KMS-11 (cell line): ENCODE data around the gene PIWIL1.

ENCODE experiments used
- H2AFZ ChIP-seq: fragments of 200-600 bp; sonication (generic); 2 replicates; pipeline ENCODE4 v1.6.1; 2016; ENCODE audit warnings: antibody characterized with exemption, mixed run types, low read depth
- H3K27ac ChIP-seq: fragments of 200-600 bp; sonication (generic); 2 replicates; pipeline ENCODE4 v1.6.1; 2016; ENCODE audit warnings: mild to moderate bottlenecking, mixed run types
- H3K27me3 ChIP-seq: fragments of 200-600 bp; sonication (generic); 2 replicates; pipeline ENCODE4 v1.6.1; 2017; ENCODE audit warnings: mild to moderate bottlenecking, low read depth, mixed run types, moderate library complexity; ENCODE audit not compliant: insufficient read depth
- H3K36me3 ChIP-seq: fragments of 200-600 bp; sonication (generic); 2 replicates; pipeline ENCODE4 v1.6.1; 2017; ENCODE audit warnings: mild to moderate bottlenecking, mixed run types; ENCODE audit not compliant: insufficient read depth
- H3K4me1 ChIP-seq: fragments of 200-600 bp; sonication (generic); 2 replicates; pipeline ENCODE4 v1.6.1; 2016; ENCODE audit warnings: mild to moderate bottlenecking, low read depth, mixed run types; ENCODE audit not compliant: poor library complexity, severe bottlenecking
- H3K4me2 ChIP-seq: fragments of 200-600 bp; sonication (generic); 2 replicates; pipeline ENCODE4 v1.7.0; 2016; ENCODE audit warnings: mild to moderate bottlenecking, mixed run types
- H3K4me3 ChIP-seq: fragments of 200-600 bp; sonication (generic); IDR thresholded peaks from 2 replicates; pipeline ENCODE4 v1.6.1; 2017; ENCODE audit warnings: low read depth, low read length, mixed read lengths; ENCODE audit not compliant: insufficient read depth
- H3K79me2 ChIP-seq: fragments of 200-600 bp; sonication (generic); 2 replicates; pipeline ENCODE4 v1.6.1; 2016; ENCODE audit warnings: low read depth, mixed run types; ENCODE audit not compliant: insufficient read depth
- H3K9ac ChIP-seq: fragments of 200-600 bp; sonication (generic); 2 replicates; pipeline ENCODE4 v1.6.1; 2016; ENCODE audit warnings: mild to moderate bottlenecking, mixed run types
- H4K20me1 ChIP-seq: fragments of 200-600 bp; sonication (generic); 2 replicates; pipeline ENCODE4 v1.6.1; 2016; ENCODE audit warnings: mild to moderate bottlenecking, mixed run types; ENCODE audit not compliant: insufficient read depth
- CTCF ChIP-seq: fragments of 200-600 bp; sonication (generic); conservative IDR thresholded peaks from 2 replicates; pipeline ENCODE4 v1.6.1; 2017; ENCODE audit warnings: low read depth, mild to moderate bottlenecking, antibody characterized with exemption, low read length, moderate library complexity, mixed read lengths

Gene PIWIL1

GRCh38 chr12:130374083-130374482, 36.4 kb downstream of the PIWIL1 start:
- H3K4me2 ChIP-seq, result no peak overlapping the region
- TF ChIP-seq CTCF, result no peak
- H3K4me1 ChIP-seq, result no peaks in the 10 kb centered on the region
- H3K4me3 ChIP-seq, result no peak overlapping the region
- no peak overlapping the region for H3K27ac ChIP-seq
- no peak overlapping the region for H2AFZ ChIP-seq
- no peaks in the 10 kb centered on the region for H3K79me2 ChIP-seq
- no peaks in the 10 kb centered on the region for H4K20me1 ChIP-seq
- H3K9ac ChIP-seq, result no peak overlapping the region
- no peaks in the 10 kb centered on the region for H3K27me3 ChIP-seq
- H3K36me3 ChIP-seq, result no peaks in the 10 kb centered on the region

DNA sequence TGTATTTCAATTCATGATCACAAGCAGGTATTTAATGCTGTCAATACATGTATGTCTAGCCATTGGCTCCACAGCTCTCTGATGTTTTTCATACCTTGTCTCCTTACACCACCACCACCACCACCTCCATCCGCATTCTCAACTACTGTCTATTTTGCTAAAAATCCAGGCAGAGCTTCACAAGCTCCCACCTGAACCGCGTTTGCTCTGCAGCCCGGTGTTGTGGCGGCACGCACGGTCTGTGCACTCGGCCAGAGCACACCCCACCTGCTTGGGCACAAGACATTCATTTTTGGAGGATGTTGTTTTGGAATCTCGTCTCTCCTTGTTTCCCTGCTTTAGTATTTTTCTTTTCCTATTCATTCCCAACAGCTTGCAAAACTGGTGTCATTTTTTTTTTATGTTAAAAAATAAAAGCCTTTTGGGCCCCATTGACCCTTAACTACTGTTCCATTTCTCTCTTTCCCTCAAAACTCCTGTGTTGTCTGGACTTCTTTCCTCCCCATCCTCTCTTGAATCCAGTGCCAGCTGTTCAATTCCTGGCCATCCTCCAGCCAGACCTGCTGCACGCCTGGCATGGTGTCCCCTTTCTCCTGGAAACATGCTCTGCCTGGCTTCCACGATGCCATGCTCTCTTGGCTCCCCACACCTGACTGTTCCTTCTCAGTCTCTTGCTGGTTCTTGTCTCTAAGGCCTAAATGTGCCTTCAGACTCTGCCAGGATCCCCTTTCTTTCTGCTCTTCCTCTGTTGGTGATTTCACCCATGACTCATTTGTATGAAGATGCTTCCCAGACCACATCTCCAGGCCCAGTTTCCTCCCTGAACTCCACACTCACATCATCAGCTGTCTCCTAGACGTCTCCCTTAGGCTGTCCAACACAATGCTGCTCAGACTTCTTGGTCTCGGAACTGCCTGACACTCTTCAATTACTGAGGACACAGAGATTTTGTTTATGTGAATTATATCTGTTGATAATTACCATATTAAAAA, 37.9 kb downstream of the PIWIL1 start:
- Histone ChIP-seq H3K4me3 (no peak overlapping the region), H3K27ac (no peak overlapping the region), H3K36me3 (no peaks in the 10 kb centered on the region), H3K27me3 (no peaks in the 10 kb centered on the region), H3K4me2 (no peak overlapping the region), H4K20me1 (no peaks in the 10 kb centered on the region), H3K79me2 (no peaks in the 10 kb centered on the region), H3K9ac (no peak overlapping the region), H3K4me1 (no peaks in the 10 kb centered on the region), H2AFZ (no peak overlapping the region)
- no peak for TF ChIP-seq CTCF

GRCh38 chr12:130382818-130383217, 45.1 kb downstream of the PIWIL1 start:
- H3K27me3 ChIP-seq, result no peaks in the 10 kb centered on the region
- H3K36me3 ChIP-seq, result no peaks in the 10 kb centered on the region
- no peak overlapping the region for H3K4me2 ChIP-seq
- no peak overlapping the region for H3K27ac ChIP-seq
- H3K4me3 ChIP-seq, result no peak overlapping the region
- no peak for TF ChIP-seq CTCF
- H2AFZ ChIP-seq, result no peak overlapping the region
- H3K9ac ChIP-seq, result no peak overlapping the region
- H3K79me2 ChIP-seq, result no peaks in the 10 kb centered on the region
- no peaks in the 10 kb centered on the region for H4K20me1 ChIP-seq
- H3K4me1 ChIP-seq, result no peaks in the 10 kb centered on the region

DNA sequence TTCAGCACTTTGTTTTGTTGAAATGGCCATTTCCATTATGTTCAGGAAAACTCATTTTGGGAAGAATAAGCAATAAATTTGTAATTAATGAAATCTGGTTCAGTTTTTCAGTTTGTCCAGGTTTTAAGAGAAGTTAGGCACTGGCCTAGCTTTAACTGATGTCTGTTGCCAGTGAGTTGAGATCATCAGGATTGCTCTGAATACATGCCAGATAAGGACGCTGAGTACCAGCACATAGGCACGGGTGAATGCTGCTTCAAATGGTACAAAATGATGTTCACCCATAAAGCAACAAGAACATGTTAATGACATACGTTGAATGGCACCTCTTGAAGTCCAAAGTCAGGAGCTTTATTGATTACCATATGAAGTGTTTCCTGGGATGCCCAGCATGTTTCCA, 46.5 kb downstream of the PIWIL1 start:
- H3K4me1 ChIP-seq, result no peaks in the 10 kb centered on the region
- H3K79me2 ChIP-seq, result no peaks in the 10 kb centered on the region
- H3K27ac ChIP-seq, result no peak overlapping the region
- no peaks in the 10 kb centered on the region for H4K20me1 ChIP-seq
- H3K4me2 ChIP-seq, result no peak overlapping the region
- no peaks in the 10 kb centered on the region for H3K27me3 ChIP-seq
- H3K4me3 ChIP-seq, result no peak overlapping the region
- TF ChIP-seq CTCF, result no peak
- no peaks in the 10 kb centered on the region for H3K36me3 ChIP-seq
- H3K9ac ChIP-seq, result no peak overlapping the region
- H2AFZ ChIP-seq, result no peak overlapping the region
